HepG2 (cell line): ENCODE results near the gene DPH2. TPM values are rescaled to one million over a fixed set of nuclear protein-coding genes. Genes with fewer than 3 reads are reported as not detected.

Experiments used
- GATAD2A ChIP-seq: IDR thresholded peaks from 2 replicates; pipeline ENCODE4 v1.6.1; 2016
- KDM5B ChIP-seq: sonication (generic); formaldehyde crosslinking; IDR thresholded peaks from 2 replicates; pipeline ENCODE4 v1.4.0; 2020; ENCODE audit warnings: missing genetic modification reagents, mild to moderate bottlenecking, borderline replicate concordance
- KMT2A ChIP-seq: sonication (generic); formaldehyde crosslinking; IDR thresholded peaks from 2 replicates; pipeline ENCODE4 v1.4.0; 2020; ENCODE audit warnings: missing genetic modification reagents
- NFRKB ChIP-seq: fragments of 450-650 bp; IDR thresholded peaks from 2 replicates; pipeline ENCODE4 v1.6.1; 2017
- RFX5 ChIP-seq: IDR thresholded peaks from 2 replicates; pipeline ENCODE4 v1.6.1; 2011; ENCODE audit warnings: low read depth, low read length, improper control_type of control experiment
- SAP130 ChIP-seq: IDR thresholded peaks from 2 replicates; pipeline ENCODE4 v1.6.1; 2016; ENCODE audit warnings: low read depth
- ZFP36L1 ChIP-seq: sonication (generic); formaldehyde crosslinking; IDR thresholded peaks from 2 replicates; pipeline ENCODE4 v1.8.0; 2022; ENCODE audit warnings: mild to moderate bottlenecking, missing genetic modification reagents, moderate library complexity
- ZNF17 ChIP-seq: sonication (generic); formaldehyde crosslinking; IDR thresholded peaks from 2 replicates; pipeline ENCODE4 v1.5.0; 2020; ENCODE audit warnings: mild to moderate bottlenecking, missing genetic modification reagents
- ZNF34 ChIP-seq: sonication (generic); formaldehyde crosslinking; IDR thresholded peaks from 2 replicates; pipeline ENCODE4 v1.4.0; 2020; ENCODE audit warnings: mild to moderate bottlenecking, missing genetic modification reagents, borderline replicate concordance
- ZNF441 ChIP-seq: sonication (generic); formaldehyde crosslinking; IDR thresholded peaks from 2 replicates; pipeline ENCODE4 v1.7.0; 2021; ENCODE audit warnings: missing genetic modification reagents, borderline replicate concordance
- ZNF572 ChIP-seq: sonication (generic); formaldehyde crosslinking; IDR thresholded peaks from 2 replicates; pipeline ENCODE4 v1.5.1; 2020; ENCODE audit warnings: mild to moderate bottlenecking, missing genetic modification reagents
- ZNF777 ChIP-seq: sonication (generic); formaldehyde crosslinking; IDR thresholded peaks from 2 replicates; pipeline ENCODE4 v1.4.0; 2020; ENCODE audit warnings: missing genetic modification reagents
- ZNF891 ChIP-seq: sonication (generic); formaldehyde crosslinking; IDR thresholded peaks from 2 replicates; pipeline ENCODE4 v1.5.0; 2020; ENCODE audit warnings: mild to moderate bottlenecking, missing genetic modification reagents
- ZSCAN29 ChIP-seq: sonication (generic); formaldehyde crosslinking; conservative IDR thresholded peaks from 2 replicates; pipeline ENCODE4 v1.4.0; 2020; ENCODE audit warnings: mild to moderate bottlenecking, missing genetic modification reagents
- polyA plus RNA-seq, 8 experiments: library from polyadenylated mRNA; depleted of rRNA in 3 of 8; stranded (reverse) in 7 of 8; unstranded in 1 of 8; fragments of >200 nt; fragmentation: Illumina TruSeq in 4 of 8; extraction: Trizol in 4 of 8; gene quantifications; 2 replicates each; pipeline versions ENCODE4 v1.2.1 to v1.2.3, GENCODE V29; 2011 to 2016; ENCODE audit warnings: low read depth in 4 of 8, missing spikeins in 1 of 8, mixed read lengths in 1 of 8; ENCODE audit not compliant: insufficient read depth in 1 of 8
- total RNA-seq, 5 experiments: library from RNA; depleted of rRNA; stranded (reverse); fragments of >200 nt; fragmentation: Illumina TruSeq; extraction: Trizol; gene quantifications; 2 replicates each; pipeline ENCODE4 v1.2.3, GENCODE V29; 2016; ENCODE audit warnings: low read depth in 1 of 5
- TF ChIP-seq, protein P1 (sequence below): sonication (generic); formaldehyde crosslinking; IDR thresholded peaks from 2 replicates; pipeline ENCODE4 v1.9.0; 2021; ENCODE audit warnings: missing genetic modification reagents, mild to moderate bottlenecking, borderline replicate concordance
- TF ChIP-seq, protein P2 (sequence below): IDR thresholded peaks from 2 replicates; pipeline ENCODE4 v1.6.1; 2016; ENCODE audit warnings: missing genetic modification reagents, missing compliant biosample characterization
- TF ChIP-seq, protein P3 (sequence below): sonication (generic); formaldehyde crosslinking; IDR thresholded peaks from 2 replicates; pipeline ENCODE4 v1.5.0; 2020; ENCODE audit warnings: missing genetic modification reagents, mild to moderate bottlenecking, borderline replicate concordance
- TF ChIP-seq, protein P4 (sequence below): sonication (generic); formaldehyde crosslinking; IDR thresholded peaks from 2 replicates; pipeline ENCODE4 v1.5.1; 2020; ENCODE audit warnings: mild to moderate bottlenecking, missing genetic modification reagents, moderate library complexity
- TF ChIP-seq, protein P5 (sequence below): sonication (generic); formaldehyde crosslinking; IDR thresholded peaks from 2 replicates; pipeline ENCODE4 v1.4.0; 2020; ENCODE audit warnings: low read depth, mild to moderate bottlenecking, missing genetic modification reagents
- TF ChIP-seq, protein P6 (sequence below): sonication (generic); formaldehyde crosslinking; IDR thresholded peaks from 2 replicates; pipeline ENCODE4 v1.8.0; 2022; ENCODE audit warnings: mild to moderate bottlenecking, missing genetic modification reagents; ENCODE audit not compliant: insufficient replicate concordance

Gene DPH2
- total and polyA plus RNA-seq, 2 of the 13 experiments (the other 11 are each of a cell fraction or from before 2014, with no cell fraction given): 32.2 to 38.3 TPM

DNA sequence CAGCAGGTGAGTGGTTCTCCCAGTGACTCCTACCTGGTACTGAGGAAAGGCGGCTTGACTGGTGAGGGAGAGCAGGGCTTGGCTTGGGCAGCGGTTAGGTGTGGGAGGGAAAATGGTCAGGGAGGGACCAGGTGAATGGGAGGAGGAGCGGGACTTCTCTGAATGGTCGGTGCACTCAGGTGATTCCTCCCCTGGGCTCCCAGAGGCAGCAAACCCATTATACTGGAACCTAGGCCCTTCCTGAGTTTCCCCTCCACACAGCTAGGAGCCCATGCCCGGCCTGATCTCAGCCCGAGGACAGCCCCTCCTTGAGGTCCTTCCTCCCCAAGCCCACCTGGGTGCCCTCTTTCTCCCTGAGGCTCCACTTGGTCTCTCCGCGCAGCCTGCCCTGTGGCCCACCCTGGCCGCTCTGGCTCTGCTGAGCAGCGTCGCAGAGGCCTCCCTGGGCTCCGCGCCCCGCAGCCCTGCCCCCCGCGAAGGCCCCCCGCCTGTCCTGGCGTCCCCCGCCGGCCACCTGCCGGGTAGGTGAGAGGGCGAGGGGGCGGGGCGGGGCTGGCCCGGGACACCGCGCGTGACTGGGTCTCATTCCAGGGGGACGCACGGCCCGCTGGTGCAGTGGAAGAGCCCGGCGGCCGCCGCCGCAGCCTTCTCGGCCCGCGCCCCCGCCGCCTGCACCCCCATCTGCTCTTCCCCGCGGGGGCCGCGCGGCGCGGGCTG is 33.9 kb upstream of the DPH2 start (continued):
- TF ChIP-seq KMT2A (CRISPR knock-in tag) (0 out of 2 replicates have a peak, but pooled peaks have one; percentile 10), ZSCAN29 (CRISPR knock-in tag) (0 out of 2 replicates have a peak, but pooled peaks have one; percentile 4), NFRKB (no peak), ZNF777 (CRISPR knock-in tag) (no peak), ZNF17 (CRISPR knock-in tag) (no peak), ZNF891 (0 out of 2 replicates have a peak, but pooled peaks have one; percentile 51), GATAD2A (no peak), ZFP36L1 (CRISPR knock-in tag) (no peak), RFX5 (no peak), SAP130 (CRISPR knock-in tag) (no peak), ZNF572 (no peak), ZNF441 (CRISPR knock-in tag) (0 out of 2 replicates have a peak, but pooled peaks have one; percentile 50), KDM5B (CRISPR knock-in tag) (peak; percentile 63; the same call in 1 of the 2 replicates), ZNF34 (CRISPR knock-in tag) (no peak)
- TF ChIP-seq, protein P1, sequence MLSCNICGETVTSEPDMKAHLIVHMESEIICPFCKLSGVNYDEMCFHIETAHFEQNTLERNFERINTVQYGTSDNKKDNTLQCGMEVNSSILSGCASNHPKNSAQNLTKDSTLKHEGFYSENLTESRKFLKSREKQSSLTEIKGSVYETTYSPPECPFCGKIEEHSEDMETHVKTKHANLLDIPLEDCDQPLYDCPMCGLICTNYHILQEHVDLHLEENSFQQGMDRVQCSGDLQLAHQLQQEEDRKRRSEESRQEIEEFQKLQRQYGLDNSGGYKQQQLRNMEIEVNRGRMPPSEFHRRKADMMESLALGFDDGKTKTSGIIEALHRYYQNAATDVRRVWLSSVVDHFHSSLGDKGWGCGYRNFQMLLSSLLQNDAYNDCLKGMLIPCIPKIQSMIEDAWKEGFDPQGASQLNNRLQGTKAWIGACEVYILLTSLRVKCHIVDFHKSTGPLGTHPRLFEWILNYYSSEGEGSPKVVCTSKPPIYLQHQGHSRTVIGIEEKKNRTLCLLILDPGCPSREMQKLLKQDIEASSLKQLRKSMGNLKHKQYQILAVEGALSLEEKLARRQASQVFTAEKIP (CRISPR knock-in tag): no peak
- TF ChIP-seq, protein P2, sequence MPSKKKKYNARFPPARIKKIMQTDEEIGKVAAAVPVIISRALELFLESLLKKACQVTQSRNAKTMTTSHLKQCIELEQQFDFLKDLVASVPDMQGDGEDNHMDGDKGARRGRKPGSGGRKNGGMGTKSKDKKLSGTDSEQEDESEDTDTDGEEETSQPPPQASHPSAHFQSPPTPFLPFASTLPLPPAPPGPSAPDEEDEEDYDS: no peak
- TF ChIP-seq, protein P3, sequence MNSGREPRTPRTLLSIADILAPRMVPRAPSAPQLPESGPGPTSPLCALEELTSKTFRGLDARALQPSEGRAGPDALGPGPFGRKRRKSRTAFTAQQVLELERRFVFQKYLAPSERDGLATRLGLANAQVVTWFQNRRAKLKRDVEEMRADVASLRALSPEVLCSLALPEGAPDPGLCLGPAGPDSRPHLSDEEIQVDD (CRISPR knock-in tag): no peak
- TF ChIP-seq, protein P4, sequence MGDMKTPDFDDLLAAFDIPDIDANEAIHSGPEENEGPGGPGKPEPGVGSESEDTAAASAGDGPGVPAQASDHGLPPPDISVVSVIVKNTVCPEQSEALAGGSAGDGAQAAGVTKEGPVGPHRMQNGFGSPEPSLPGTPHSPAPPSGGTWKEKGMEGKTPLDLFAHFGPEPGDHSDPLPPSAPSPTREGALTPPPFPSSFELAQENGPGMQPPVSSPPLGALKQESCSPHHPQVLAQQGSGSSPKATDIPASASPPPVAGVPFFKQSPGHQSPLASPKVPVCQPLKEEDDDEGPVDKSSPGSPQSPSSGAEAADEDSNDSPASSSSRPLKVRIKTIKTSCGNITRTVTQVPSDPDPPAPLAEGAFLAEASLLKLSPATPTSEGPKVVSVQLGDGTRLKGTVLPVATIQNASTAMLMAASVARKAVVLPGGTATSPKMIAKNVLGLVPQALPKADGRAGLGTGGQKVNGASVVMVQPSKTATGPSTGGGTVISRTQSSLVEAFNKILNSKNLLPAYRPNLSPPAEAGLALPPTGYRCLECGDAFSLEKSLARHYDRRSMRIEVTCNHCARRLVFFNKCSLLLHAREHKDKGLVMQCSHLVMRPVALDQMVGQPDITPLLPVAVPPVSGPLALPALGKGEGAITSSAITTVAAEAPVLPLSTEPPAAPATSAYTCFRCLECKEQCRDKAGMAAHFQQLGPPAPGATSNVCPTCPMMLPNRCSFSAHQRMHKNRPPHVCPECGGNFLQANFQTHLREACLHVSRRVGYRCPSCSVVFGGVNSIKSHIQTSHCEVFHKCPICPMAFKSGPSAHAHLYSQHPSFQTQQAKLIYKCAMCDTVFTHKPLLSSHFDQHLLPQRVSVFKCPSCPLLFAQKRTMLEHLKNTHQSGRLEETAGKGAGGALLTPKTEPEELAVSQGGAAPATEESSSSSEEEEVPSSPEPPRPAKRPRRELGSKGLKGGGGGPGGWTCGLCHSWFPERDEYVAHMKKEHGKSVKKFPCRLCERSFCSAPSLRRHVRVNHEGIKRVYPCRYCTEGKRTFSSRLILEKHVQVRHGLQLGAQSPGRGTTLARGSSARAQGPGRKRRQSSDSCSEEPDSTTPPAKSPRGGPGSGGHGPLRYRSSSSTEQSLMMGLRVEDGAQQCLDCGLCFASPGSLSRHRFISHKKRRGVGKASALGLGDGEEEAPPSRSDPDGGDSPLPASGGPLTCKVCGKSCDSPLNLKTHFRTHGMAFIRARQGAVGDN (CRISPR knock-in tag): peak; percentile 24; the same call in 1 of the 2 replicates
- TF ChIP-seq, protein P5, sequence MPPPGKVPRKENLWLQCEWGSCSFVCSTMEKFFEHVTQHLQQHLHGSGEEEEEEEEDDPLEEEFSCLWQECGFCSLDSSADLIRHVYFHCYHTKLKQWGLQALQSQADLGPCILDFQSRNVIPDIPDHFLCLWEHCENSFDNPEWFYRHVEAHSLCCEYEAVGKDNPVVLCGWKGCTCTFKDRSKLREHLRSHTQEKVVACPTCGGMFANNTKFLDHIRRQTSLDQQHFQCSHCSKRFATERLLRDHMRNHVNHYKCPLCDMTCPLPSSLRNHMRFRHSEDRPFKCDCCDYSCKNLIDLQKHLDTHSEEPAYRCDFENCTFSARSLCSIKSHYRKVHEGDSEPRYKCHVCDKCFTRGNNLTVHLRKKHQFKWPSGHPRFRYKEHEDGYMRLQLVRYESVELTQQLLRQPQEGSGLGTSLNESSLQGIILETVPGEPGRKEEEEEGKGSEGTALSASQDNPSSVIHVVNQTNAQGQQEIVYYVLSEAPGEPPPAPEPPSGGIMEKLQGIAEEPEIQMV (CRISPR knock-in tag): no peak
- TF ChIP-seq, protein P6, sequence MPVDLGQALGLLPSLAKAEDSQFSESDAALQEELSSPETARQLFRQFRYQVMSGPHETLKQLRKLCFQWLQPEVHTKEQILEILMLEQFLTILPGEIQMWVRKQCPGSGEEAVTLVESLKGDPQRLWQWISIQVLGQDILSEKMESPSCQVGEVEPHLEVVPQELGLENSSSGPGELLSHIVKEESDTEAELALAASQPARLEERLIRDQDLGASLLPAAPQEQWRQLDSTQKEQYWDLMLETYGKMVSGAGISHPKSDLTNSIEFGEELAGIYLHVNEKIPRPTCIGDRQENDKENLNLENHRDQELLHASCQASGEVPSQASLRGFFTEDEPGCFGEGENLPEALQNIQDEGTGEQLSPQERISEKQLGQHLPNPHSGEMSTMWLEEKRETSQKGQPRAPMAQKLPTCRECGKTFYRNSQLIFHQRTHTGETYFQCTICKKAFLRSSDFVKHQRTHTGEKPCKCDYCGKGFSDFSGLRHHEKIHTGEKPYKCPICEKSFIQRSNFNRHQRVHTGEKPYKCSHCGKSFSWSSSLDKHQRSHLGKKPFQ (CRISPR knock-in tag): no peak
